ENCODE measurements around the gene NLRC3.

NLRC3 gene

DNA sequence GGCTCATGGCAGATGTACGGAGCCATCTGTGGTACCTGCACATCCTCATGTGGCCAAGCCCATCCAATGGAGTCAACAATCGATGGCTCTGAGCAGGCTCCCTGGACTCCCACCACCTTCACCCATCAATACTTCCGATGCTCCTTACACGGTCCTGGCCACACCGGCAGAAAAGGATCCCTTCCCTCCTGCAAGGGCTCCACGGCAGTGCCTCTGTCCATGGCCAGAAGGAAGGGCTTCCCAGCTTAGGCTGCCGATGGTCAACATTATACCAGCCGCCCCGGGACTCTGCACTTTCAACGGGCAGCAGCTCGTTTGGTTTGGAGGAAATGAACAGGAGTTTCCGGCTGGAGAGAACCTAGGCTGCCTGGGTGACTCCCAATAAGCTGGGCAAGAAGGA lies 21.0 kb upstream of the NLRC3 start:
- no peaks in the 10 kb centered on the region for H3K27me3 ChIP-seq (ENCODE audit: control insufficient read depth, insufficient read depth, low read length)
- no CpG with 5 or more reads among the region's 12 CpGs for WGBS (ENCODE audit: insufficient coverage, insufficient read length)
- H3K36me3 ChIP-seq (ENCODE audit: control insufficient read depth, insufficient read depth, low read length): peaks cover 28% of the 10 kb centered on the region
- DNase-seq (ENCODE audit: low read depth, low spot score): no peak
- H3K4me3 ChIP-seq (ENCODE audit: low read length): no peak overlapping the region
- no peaks in the 10 kb centered on the region for H3K4me1 ChIP-seq (ENCODE audit: control insufficient read depth, insufficient read depth, low read length)
- no peak overlapping the region for H3K27ac ChIP-seq (ENCODE audit: low read length)
- peaks cover 6% of the 10 kb centered on the region; the same call in 1 of the 2 replicates for H3K9me3 ChIP-seq (ENCODE audit: control insufficient read depth, insufficient read depth, low read length)

DNA sequence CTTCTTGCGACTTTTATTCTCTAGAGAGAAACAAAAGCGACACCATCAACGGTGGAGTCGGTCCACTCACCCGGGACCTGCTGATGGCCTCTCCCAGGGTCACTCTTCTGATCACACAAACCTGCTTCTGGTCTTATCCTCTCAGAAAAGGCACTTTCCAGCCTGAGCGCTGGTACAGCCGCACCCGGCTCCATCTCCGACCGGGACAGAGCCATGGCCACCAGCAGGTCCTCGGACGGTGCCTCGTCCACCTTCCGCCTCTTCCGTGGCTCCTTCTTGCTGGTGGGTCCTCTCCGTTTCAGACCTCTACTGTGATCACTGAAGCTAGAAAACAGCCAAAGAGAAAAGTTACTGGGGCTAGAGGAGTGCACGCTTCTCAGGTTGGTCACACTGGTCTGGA lies 20.5 kb upstream of the NLRC3 start:
- H3K27ac ChIP-seq (ENCODE audit: low read length): no peak overlapping the region
- H3K4me1 ChIP-seq (ENCODE audit: control insufficient read depth, insufficient read depth, low read length): no peaks in the 10 kb centered on the region
- peaks cover 6% of the 10 kb centered on the region; the same call in 1 of the 2 replicates for H3K9me3 ChIP-seq (ENCODE audit: control insufficient read depth, insufficient read depth, low read length)
- no peak overlapping the region for H3K4me3 ChIP-seq (ENCODE audit: low read length)
- H3K27me3 ChIP-seq (ENCODE audit: control insufficient read depth, insufficient read depth, low read length): no peaks in the 10 kb centered on the region
- H3K36me3 ChIP-seq (ENCODE audit: control insufficient read depth, insufficient read depth, low read length): peaks cover 27% of the 10 kb centered on the region
- DNase-seq (ENCODE audit: low read depth, low spot score): no peak
- no CpG with 5 or more reads among the region's 17 CpGs for WGBS (ENCODE audit: insufficient coverage, insufficient read length)

DNA sequence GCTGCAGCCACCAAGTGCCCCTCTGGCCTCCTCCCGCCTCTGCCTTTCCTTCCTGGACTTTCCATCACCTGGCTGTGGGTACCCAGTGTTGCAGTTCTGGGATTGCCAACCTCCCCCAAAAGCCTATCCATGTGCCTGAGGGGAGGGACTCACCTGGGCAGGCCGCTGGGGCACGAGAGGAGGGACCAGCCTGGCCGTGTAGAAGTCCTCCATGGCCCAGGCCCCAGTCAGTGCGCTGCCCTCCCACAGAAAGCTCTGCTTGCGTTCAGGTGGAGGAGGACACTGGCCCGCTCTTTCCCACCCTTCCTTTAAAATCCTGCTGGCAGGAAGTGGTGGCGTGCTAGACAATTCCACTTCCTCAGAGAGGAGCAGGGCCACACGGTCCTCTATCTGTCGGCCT lies 20.0 kb upstream of the NLRC3 start:
- Histone ChIP-seq H3K27me3 (ENCODE audit: control insufficient read depth, insufficient read depth, low read length) (no peaks in the 10 kb centered on the region), H3K36me3 (ENCODE audit: control insufficient read depth, insufficient read depth, low read length) (peaks cover 26% of the 10 kb centered on the region)

DNA sequence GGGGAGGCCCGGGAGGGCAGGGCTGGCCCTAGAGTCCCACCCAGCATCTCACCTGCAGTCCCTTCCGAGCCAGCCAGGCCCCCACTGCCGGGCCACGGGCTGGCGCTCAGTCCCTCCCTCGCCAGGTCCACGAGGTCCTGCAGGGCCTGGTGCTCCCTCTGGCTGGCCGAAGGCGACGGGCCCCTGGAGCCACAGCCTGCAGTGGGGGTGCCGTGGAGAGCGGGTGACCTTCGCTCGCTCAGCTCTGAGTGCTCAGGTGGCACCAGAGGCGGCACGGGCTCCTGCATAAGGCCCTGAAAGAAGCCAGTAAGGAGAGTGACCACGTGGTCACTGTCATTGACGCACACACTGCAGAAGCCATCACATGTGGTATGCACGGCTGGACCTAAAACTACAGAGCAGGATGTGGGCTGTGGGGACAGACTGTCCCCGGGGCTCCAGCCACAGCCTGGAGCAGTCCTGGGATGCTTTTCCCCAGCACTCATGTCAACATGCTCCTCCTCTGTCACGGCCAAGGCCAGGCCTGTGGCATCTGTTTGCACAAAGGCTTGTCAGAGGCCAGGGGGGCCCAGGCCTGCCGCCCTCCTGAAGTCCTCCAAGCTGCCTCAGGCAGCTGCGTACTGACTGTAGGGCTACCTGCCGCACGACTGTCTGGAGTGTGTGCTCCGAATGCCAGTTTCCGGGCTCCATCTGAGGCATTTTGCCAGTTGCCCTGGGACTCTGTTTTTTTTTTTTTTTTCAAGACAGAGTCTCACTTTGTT lies 19.1 kb upstream of the NLRC3 start:
- H3K9me3 ChIP-seq (ENCODE audit: control insufficient read depth, insufficient read depth, low read length): peaks cover 6% of the 10 kb centered on the region; the same call in 1 of the 2 replicates
- no CpG with 5 or more reads among the region's 27 CpGs for WGBS (ENCODE audit: insufficient coverage, insufficient read length)
- DNase-seq (ENCODE audit: low read depth, low spot score): no peak
- H3K27ac ChIP-seq (ENCODE audit: low read length): no peak overlapping the region
- H3K4me1 ChIP-seq (ENCODE audit: control insufficient read depth, insufficient read depth, low read length): no peaks in the 10 kb centered on the region
- H3K27me3 ChIP-seq (ENCODE audit: control insufficient read depth, insufficient read depth, low read length): no peaks in the 10 kb centered on the region
- H3K36me3 ChIP-seq (ENCODE audit: control insufficient read depth, insufficient read depth, low read length): peaks cover 22% of the 10 kb centered on the region
- no peak overlapping the region for H3K4me3 ChIP-seq (ENCODE audit: low read length)

More for the DNA sequence above, 20.0 kb upstream of the NLRC3 start:
- Histone ChIP-seq H3K9me3 (ENCODE audit: control insufficient read depth, insufficient read depth, low read length) (peaks cover 6% of the 10 kb centered on the region; the same call in 1 of the 2 replicates), H3K4me3 (ENCODE audit: low read length) (no peak overlapping the region), H3K27ac (ENCODE audit: low read length) (no peak overlapping the region), H3K4me1 (ENCODE audit: control insufficient read depth, insufficient read depth, low read length) (no peaks in the 10 kb centered on the region)
- WGBS (ENCODE audit: insufficient coverage, insufficient read length): no CpG with 5 or more reads among the region's 10 CpGs
- DNase-seq (ENCODE audit: low read depth, low spot score): no peak

DNA sequence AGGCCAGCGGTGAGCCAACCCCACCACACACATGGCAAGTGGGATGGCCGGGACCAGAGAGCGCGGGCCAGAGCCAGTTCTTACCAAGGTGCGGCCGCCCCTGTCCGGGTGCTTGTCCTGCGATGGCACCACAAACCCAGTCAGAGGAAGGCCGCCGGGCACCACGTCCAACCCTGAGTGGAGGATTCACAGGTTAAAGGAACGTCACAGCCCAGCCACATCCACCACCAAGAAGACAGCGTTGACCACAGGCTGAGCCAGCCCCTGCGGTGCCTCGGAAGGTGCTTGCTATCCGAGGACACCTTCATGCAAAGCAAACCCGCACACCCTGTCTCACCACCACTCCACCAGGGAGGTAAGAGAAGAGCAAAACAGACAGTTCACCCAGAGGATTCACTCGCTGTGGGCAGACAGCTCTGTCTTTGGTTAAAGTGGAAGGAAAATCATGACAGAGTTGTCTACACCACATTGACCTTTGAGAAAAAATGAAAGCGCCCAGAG lies 18.4 kb upstream of the NLRC3 start:
- Histone ChIP-seq H3K4me1 (ENCODE audit: control insufficient read depth, insufficient read depth, low read length) (no peaks in the 10 kb centered on the region), H3K27me3 (ENCODE audit: control insufficient read depth, insufficient read depth, low read length) (no peaks in the 10 kb centered on the region), H3K9me3 (ENCODE audit: control insufficient read depth, insufficient read depth, low read length) (peaks cover 6% of the 10 kb centered on the region; the same call in 1 of the 2 replicates), H3K36me3 (ENCODE audit: control insufficient read depth, insufficient read depth, low read length) (peaks cover 22% of the 10 kb centered on the region), H3K4me3 (ENCODE audit: low read length) (no peak overlapping the region), H3K27ac (ENCODE audit: low read length) (no peak overlapping the region)
- no CpG with 5 or more reads among the region's 19 CpGs for WGBS (ENCODE audit: insufficient coverage, insufficient read length)
- DNase-seq (ENCODE audit: low read depth, low spot score): no peak

DNA sequence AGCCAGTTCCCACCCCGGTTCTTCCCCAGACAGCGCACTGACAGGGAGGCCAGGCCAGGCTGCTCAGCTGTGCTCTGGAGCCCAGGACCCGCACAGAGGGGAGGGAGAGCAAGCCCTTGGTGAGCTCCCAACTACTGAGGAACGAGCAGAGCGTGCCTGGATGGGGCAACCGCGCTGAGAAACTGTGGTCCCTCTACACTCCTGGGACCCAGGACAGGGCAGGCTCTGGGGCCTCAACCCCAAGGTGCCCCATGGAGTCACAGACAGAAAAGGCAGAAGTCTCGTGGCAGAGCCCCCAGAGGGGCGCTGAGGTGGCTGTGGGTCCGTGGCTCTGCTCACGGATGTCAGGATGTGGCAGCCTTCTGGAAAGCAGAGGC lies 17.9 kb upstream of the NLRC3 start:
- Histone ChIP-seq H3K27ac (ENCODE audit: low read length) (no peak overlapping the region), H3K9me3 (ENCODE audit: control insufficient read depth, insufficient read depth, low read length) (peaks cover 3% of the 10 kb centered on the region; the same call in 1 of the 2 replicates), H3K36me3 (ENCODE audit: control insufficient read depth, insufficient read depth, low read length) (peaks cover 20% of the 10 kb centered on the region), H3K4me1 (ENCODE audit: control insufficient read depth, insufficient read depth, low read length) (no peaks in the 10 kb centered on the region), H3K27me3 (ENCODE audit: control insufficient read depth, insufficient read depth, low read length) (no peaks in the 10 kb centered on the region), H3K4me3 (ENCODE audit: low read length) (no peak overlapping the region)
- no CpG with 5 or more reads among the region's 11 CpGs for WGBS (ENCODE audit: insufficient coverage, insufficient read length)
- DNase-seq (ENCODE audit: low read depth, low spot score): no peak

DNA sequence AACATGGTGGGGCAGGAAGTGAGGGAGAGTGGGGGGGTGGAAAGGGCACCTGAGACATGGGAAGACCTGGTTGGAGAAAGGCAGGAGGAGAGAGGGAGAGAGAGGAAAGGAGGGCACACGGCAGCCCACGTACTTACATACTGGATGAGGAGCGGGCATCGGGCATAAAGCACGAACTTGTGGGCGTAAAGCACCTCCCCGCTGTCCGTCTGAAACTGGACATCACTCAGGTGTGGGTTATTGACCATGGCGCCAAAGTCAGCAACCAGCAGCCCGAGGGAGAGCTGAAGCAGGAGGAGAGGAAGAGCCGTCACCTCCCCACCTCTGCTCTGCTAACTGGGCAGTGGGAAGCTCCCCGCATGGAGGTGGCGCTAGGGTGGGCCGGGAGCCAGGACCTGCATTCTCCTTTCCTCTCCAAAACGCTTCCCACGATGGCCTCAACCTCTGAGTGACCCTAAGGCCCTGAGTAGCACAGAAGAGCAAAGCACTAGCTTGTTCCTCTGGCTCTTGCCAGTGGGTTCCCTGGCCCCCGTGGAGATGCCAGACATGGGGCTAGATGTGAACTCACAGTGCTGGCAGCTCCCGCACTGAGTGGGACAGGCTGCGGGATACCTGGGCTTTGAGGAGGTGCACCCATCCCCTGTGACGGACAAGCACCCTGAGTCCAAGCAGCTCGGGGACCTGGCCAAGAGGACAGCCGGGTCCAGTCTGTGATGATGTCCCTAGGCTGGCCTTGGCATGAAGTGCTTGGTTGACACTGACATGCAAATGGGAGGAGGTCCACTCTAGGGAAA lies 17.3 kb upstream of the NLRC3 start:
- Histone ChIP-seq H3K27ac (ENCODE audit: low read length) (no peak overlapping the region), H3K36me3 (ENCODE audit: control insufficient read depth, insufficient read depth, low read length) (peaks cover 19% of the 10 kb centered on the region; the same call in 1 of the 2 replicates), H3K27me3 (ENCODE audit: control insufficient read depth, insufficient read depth, low read length) (no peaks in the 10 kb centered on the region), H3K4me3 (ENCODE audit: low read length) (no peak overlapping the region), H3K4me1 (ENCODE audit: control insufficient read depth, insufficient read depth, low read length) (no peaks in the 10 kb centered on the region), H3K9me3 (ENCODE audit: control insufficient read depth, insufficient read depth, low read length) (no peaks in the 10 kb centered on the region)
- WGBS (ENCODE audit: insufficient coverage, insufficient read length): no CpG with 5 or more reads among the region's 22 CpGs
- DNase-seq (ENCODE audit: low read depth, low spot score): no peak

DNA sequence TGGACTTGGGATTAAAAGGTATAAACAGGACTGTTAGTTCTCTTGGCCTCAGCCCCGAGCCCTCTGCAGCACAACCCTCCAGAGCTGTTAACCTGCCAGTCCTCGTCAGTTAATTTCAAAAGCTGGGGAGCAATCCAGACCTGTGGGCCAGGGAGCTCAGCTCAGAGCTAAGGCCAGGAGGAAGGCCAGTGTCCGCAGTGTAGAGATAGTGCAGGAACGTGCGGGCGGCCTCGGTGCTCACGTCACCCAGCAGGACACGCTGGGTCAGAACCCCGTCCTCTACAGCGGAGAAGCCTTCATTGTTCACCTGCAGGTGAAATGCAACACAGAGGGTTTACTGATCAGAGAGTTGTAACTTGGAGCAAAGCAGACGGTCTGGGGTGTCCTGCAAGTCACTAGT lies 15.4 kb upstream of the NLRC3 start:
- Histone ChIP-seq H3K4me3 (ENCODE audit: low read length) (no peak overlapping the region), H3K27me3 (ENCODE audit: control insufficient read depth, insufficient read depth, low read length) (no peaks in the 10 kb centered on the region), H3K9me3 (ENCODE audit: control insufficient read depth, insufficient read depth, low read length) (no peaks in the 10 kb centered on the region), H3K36me3 (ENCODE audit: control insufficient read depth, insufficient read depth, low read length) (peaks cover 17% of the 10 kb centered on the region; the same call in 1 of the 2 replicates), H3K4me1 (ENCODE audit: control insufficient read depth, insufficient read depth, low read length) (no peaks in the 10 kb centered on the region), H3K27ac (ENCODE audit: low read length) (no peak overlapping the region)
- no CpG with 5 or more reads among the region's 12 CpGs for WGBS (ENCODE audit: insufficient coverage, insufficient read length)
- DNase-seq (ENCODE audit: low read depth, low spot score): no peak

DNA sequence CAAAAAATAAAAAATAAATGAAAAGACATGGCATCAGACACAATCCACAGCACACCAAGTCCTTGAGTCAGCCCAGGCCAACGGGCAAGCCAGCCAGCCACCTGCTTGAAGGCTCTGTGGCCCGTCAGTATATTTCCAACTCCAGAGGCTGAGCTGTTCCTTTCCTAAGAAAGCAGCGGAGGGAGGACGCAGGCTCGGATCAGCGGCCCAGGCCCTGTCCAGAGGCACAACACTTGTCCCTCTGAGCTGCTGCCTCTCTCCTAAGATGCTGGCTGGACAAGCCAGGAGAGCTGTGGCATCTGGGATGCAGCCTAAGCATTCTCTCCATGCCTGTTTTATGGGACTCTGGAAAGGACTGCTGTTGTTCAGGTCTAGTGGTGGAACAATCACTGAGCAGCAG lies 14.8 kb upstream of the NLRC3 start:
- no peak for DNase-seq (ENCODE audit: low read depth, low spot score)
- Histone ChIP-seq H3K4me3 (ENCODE audit: low read length) (no peak overlapping the region), H3K4me1 (ENCODE audit: control insufficient read depth, insufficient read depth, low read length) (no peaks in the 10 kb centered on the region), H3K9me3 (ENCODE audit: control insufficient read depth, insufficient read depth, low read length) (no peaks in the 10 kb centered on the region), H3K27me3 (ENCODE audit: control insufficient read depth, insufficient read depth, low read length) (no peaks in the 10 kb centered on the region), H3K27ac (ENCODE audit: low read length) (no peak overlapping the region), H3K36me3 (ENCODE audit: control insufficient read depth, insufficient read depth, low read length) (peaks cover 16% of the 10 kb centered on the region; the same call in 1 of the 2 replicates)
- no CpG with 5 or more reads among the region's 6 CpGs for WGBS (ENCODE audit: insufficient coverage, insufficient read length)

DNA sequence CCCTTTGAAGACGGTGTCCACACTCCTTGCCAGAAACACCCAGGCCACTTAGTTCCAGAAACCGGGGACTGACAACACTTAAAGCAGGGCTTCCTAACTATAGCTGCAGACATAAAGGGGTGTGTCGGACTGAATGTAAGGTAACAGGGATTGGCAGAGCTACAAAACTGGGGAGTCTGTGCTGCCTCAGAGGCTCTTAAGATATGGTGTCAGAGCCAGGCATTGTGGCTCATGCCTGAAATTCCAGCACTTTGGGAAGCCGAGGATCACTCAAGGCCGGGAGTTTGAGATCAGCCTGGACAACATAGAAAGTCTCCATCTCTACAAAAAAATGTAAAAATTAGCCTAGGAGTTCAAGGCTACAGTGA lies 14.2 kb upstream of the NLRC3 start:
- Histone ChIP-seq H3K4me3 (ENCODE audit: low read length) (no peak overlapping the region), H3K4me1 (ENCODE audit: control insufficient read depth, insufficient read depth, low read length) (no peaks in the 10 kb centered on the region), H3K36me3 (ENCODE audit: control insufficient read depth, insufficient read depth, low read length) (peaks cover 15% of the 10 kb centered on the region; the same call in 1 of the 2 replicates), H3K9me3 (ENCODE audit: control insufficient read depth, insufficient read depth, low read length) (no peaks in the 10 kb centered on the region), H3K27ac (ENCODE audit: low read length) (no peak overlapping the region), H3K27me3 (ENCODE audit: control insufficient read depth, insufficient read depth, low read length) (no peaks in the 10 kb centered on the region)
- DNase-seq (ENCODE audit: low read depth, low spot score): no peak
- no CpG with 5 or more reads among the region's 5 CpGs for WGBS (ENCODE audit: insufficient coverage, insufficient read length)

Measured in iPS DF 6.9 (cell line).